Stomach (tissue), 4 donors: ENCODE results near the gene CALCOCO2.

Experiments used
- CTCF ChIP-seq, 7 experiments: fragments of 450-650 bp in 4 of 7; fragments of 200-600 bp in 3 of 7; sonication (generic) in 3 of 7; IDR thresholded peaks; one replicate each; pipeline ENCODE4 v1.5.1; 2016 to 2019; ENCODE audit warnings: antibody characterized with exemption in 7 of 7, control low read depth in 2 of 7, mild to moderate bottlenecking in 1 of 7
- EP300 ChIP-seq: sonication (generic); formaldehyde crosslinking; IDR thresholded peaks from one replicate; pipeline ENCODE4 v1.6.1; 2017; ENCODE audit warnings: antibody characterized with exemption

- no peak for TF ChIP-seq CTCF (IDR thresholded peaks at IDR 0.05)
- TF ChIP-seq EP300, result no peak
Observed at GRCh38 chr17:48856122-48856821, 25.4 kb downstream of the CALCOCO2 start.
